ENCODE results near the gene COLEC12. TPM values are rescaled to one million over a fixed set of nuclear protein-coding genes. Genes with fewer than 3 reads are reported as not detected.

The COLEC12 gene
- total RNA-seq, 2 donors from 2014 or later: 1.9 to 4.7 TPM

- H3K9ac ChIP-seq (ENCODE audit: low read depth in 2 of 2, low read length in 2 of 2): no peak overlapping the region
- TF ChIP-seq CTCF (IDR thresholded peaks at IDR 0.05): no peak
- no peaks in the 10 kb centered on the region for H3K36me3 ChIP-seq
- intact Hi-C loops (cut with DNase I): no loop called here
- H3K9me3 ChIP-seq: no peaks in the 10 kb centered on the region
- no peaks in the 10 kb centered on the region for H3K27me3 ChIP-seq
- no peak overlapping the region for H3K4me3 ChIP-seq
- no peaks in the 10 kb centered on the region for H3K4me1 ChIP-seq
- H3K27ac ChIP-seq: no peak overlapping the region
- DNase-seq: no peak
Measured at GRCh38 chr18:389658-390357, 110.7 kb downstream of the COLEC12 start.

- no peak overlapping the region for H3K4me3 ChIP-seq
- intact Hi-C loops (cut with DNase I): no loop called here
- no peaks in the 10 kb centered on the region for H3K27me3 ChIP-seq
Measured at GRCh38 chr18:388200-388599, 112.3 kb downstream of the COLEC12 start.

GRCh38 chr18:386994-387393 is 113.5 kb downstream of the COLEC12 start:
- H3K36me3 ChIP-seq: no peaks in the 10 kb centered on the region
- no peaks in the 10 kb centered on the region for H3K4me1 ChIP-seq
- intact Hi-C loops (cut with DNase I): no loop called here
- H3K9ac ChIP-seq (ENCODE audit: low read depth in 2 of 2, low read length in 2 of 2): no peak overlapping the region
- no peaks in the 10 kb centered on the region for H3K27me3 ChIP-seq
- no peak for DNase-seq
- H3K4me3 ChIP-seq: no peak overlapping the region
- no peak overlapping the region for H3K27ac ChIP-seq
- no peaks in the 10 kb centered on the region for H3K9me3 ChIP-seq
- TF ChIP-seq CTCF (IDR thresholded peaks at IDR 0.05): no peak

More at GRCh38 chr18:388200-388599, 112.3 kb downstream of the COLEC12 start:
- no peaks in the 10 kb centered on the region for H3K36me3 ChIP-seq
- H3K27ac ChIP-seq: no peak overlapping the region
- no peaks in the 10 kb centered on the region for H3K9me3 ChIP-seq
- no peaks in the 10 kb centered on the region for H3K4me1 ChIP-seq
- DNase-seq: no peak
- H3K9ac ChIP-seq (ENCODE audit: low read depth in 2 of 2, low read length in 2 of 2): no peak overlapping the region
- TF ChIP-seq CTCF (IDR thresholded peaks at IDR 0.05): no peak

GRCh38 chr18:384897-385296 is 115.6 kb downstream of the COLEC12 start:
- TF ChIP-seq CTCF (IDR thresholded peaks at IDR 0.05): no peak
- Histone ChIP-seq H3K27me3 (no peaks in the 10 kb centered on the region), H3K9ac (ENCODE audit: low read depth in 2 of 2, low read length in 2 of 2) (no peak overlapping the region), H3K4me3 (no peak overlapping the region), H3K9me3 (no peaks in the 10 kb centered on the region), H3K27ac (no peak overlapping the region), H3K36me3 (no peaks in the 10 kb centered on the region), H3K4me1 (no peaks in the 10 kb centered on the region)
- DNase-seq: no peak
- intact Hi-C loops (cut with DNase I): no loop called here

- no peak for DNase-seq
- H3K27ac ChIP-seq: no peak overlapping the region
- no peaks in the 10 kb centered on the region for H3K27me3 ChIP-seq
- no peaks in the 10 kb centered on the region for H3K4me1 ChIP-seq
- no peak for TF ChIP-seq CTCF (IDR thresholded peaks at IDR 0.05)
- H3K9ac ChIP-seq (ENCODE audit: low read depth in 2 of 2, low read length in 2 of 2): no peak overlapping the region
- no peaks in the 10 kb centered on the region for H3K36me3 ChIP-seq
- H3K4me3 ChIP-seq: no peak overlapping the region
- intact Hi-C loops (cut with DNase I): no loop called here
- H3K9me3 ChIP-seq: no peaks in the 10 kb centered on the region
Measured at GRCh38 chr18:383135-383534, 117.4 kb downstream of the COLEC12 start.

Data from colonic mucosa (tissue), 4 donors.